HepG2 (cell line): ENCODE data around the gene ACBD6. TPM values are rescaled to one million over a fixed set of nuclear protein-coding genes. Genes with fewer than 3 reads are reported as not detected.

ENCODE experiments used
- ATAC-seq: fragments of 200-7000 bp; cut with Tn5 transposase; 3 replicates; pipeline ENCODE4 v1.9.1; 2020; ENCODE audit warnings: mild to moderate bottlenecking, moderate library complexity
- BruUV-seq: library from RNA; stranded (reverse); fragments of 400-500 nt; replicated peaks from 2 replicates; lab custom pipeline; 2021; lab: Mats Ljungman, UMichigan
- CTCF ChIA-PET: fragments of 300-600 bp; formaldehyde crosslinking; extraction: SDS; loops from one replicate; lab custom pipeline; 2021; ENCODE audit warnings: low total read pairs, inconsistent platforms, low intra/inter-chr PET ratio; lab: Yijun Ruan, JAX
- POLR2A ChIA-PET: fragments of 350-600 bp; sonication (Branson Sonifier 250); formaldehyde crosslinking; loops from one replicate; lab custom pipeline; 2020; ENCODE audit warnings: antibody characterized with exemption, inconsistent platforms; lab: Yijun Ruan, JAX
- DNase-seq: peaks from one replicate; pipeline ENCODE4 v3.0.0-alpha.2; 2015; ENCODE audit warnings: low spot score
- FAIRE-seq: peaks from 3 replicates; lab custom pipeline; 2011; peaks lifted over from hg19 to GRCh38; lab: Jason Lieb, UNC
- H2AFZ ChIP-seq: one replicate; pipeline ENCODE4 v1.6.1; 2011; ENCODE audit warnings: low read length, inconsistent platforms
- H3K27ac ChIP-seq: fragments of 300-600 bp; 3 replicates; pipeline ENCODE4 v1.8.0; 2011; ENCODE audit warnings: mixed run types, mild to moderate bottlenecking, mixed read lengths, low read length, inconsistent platforms; ENCODE audit not compliant: insufficient read depth; ENCODE audit errors: extremely low read length
- H3K27me3 ChIP-seq, 2 experiments: fragments of 200-600 bp in 1 of 2; 2 replicates in 1 of 2; 3 replicates in 1 of 2; pipeline versions ENCODE4 v1.6.0 to v1.8.0; 2011; ENCODE audit warnings: low read length in 2 of 2, mild to moderate bottlenecking in 2 of 2, moderate library complexity in 2 of 2, inconsistent platforms in 1 of 2; ENCODE audit not compliant: insufficient read depth in 2 of 2, control insufficient read depth in 1 of 2
- H3K36me3 ChIP-seq, 2 experiments: fragments of 200-600 bp in 1 of 2; replicated peaks in 1 of 2; 2 replicates in 1 of 2; 3 replicates in 1 of 2; pipeline versions ENCODE4 v1.5.1 to v1.8.0; 2011; ENCODE audit warnings: low read length in 2 of 2, inconsistent platforms in 1 of 2; ENCODE audit not compliant: insufficient read depth in 2 of 2, control insufficient read depth in 1 of 2
- H3K4me1 ChIP-seq: 2 replicates; pipeline ENCODE4 v1.5.1; 2012; ENCODE audit warnings: low read length, inconsistent platforms; ENCODE audit not compliant: insufficient read depth
- H3K4me2 ChIP-seq: 2 replicates; pipeline ENCODE4 v1.6.0; 2011; ENCODE audit warnings: low read depth, low read length, inconsistent platforms
- H3K4me3 ChIP-seq, 3 experiments: fragments of 200-600 bp in 1 of 3; sonication (generic), shearing (Covaris generic) in 1 of 3; replicated peaks in 1 of 3; 2 replicates each; pipeline ENCODE4 v1.5.1; 2011 to 2016; ENCODE audit warnings: low read length in 3 of 3, inconsistent platforms in 2 of 3, low read depth in 2 of 3, mild to moderate bottlenecking in 2 of 3, control low read depth in 1 of 3, mixed read lengths in 1 of 3; ENCODE audit not compliant: insufficient read depth in 1 of 3
- H3K79me2 ChIP-seq: one replicate; pipeline ENCODE4 v1.6.1; 2011; ENCODE audit warnings: low read length, inconsistent platforms; ENCODE audit not compliant: insufficient read depth
- H3K9ac ChIP-seq: 2 replicates; pipeline ENCODE4 v1.6.0; 2011; ENCODE audit warnings: mild to moderate bottlenecking, low read depth, low read length, inconsistent platforms; ENCODE audit not compliant: insufficient read depth
- H3K9me3 ChIP-seq: 2 replicates; pipeline ENCODE4 v1.5.1; 2012; ENCODE audit warnings: mild to moderate bottlenecking, low read length
- H4K20me1 ChIP-seq: 2 replicates; pipeline ENCODE4 v1.6.0; 2011; ENCODE audit warnings: inconsistent platforms, mild to moderate bottlenecking, low read length, moderate library complexity; ENCODE audit not compliant: insufficient read depth
- BCLAF1 ChIP-seq: fragments of 450-650 bp; IDR thresholded peaks from 2 replicates; pipeline ENCODE4 v1.6.1; 2017; ENCODE audit warnings: mild to moderate bottlenecking
- CENPT ChIP-seq: sonication (generic); formaldehyde crosslinking; IDR thresholded peaks from 2 replicates; pipeline ENCODE4 v1.8.0; 2022; ENCODE audit warnings: low read depth, mild to moderate bottlenecking, moderate library complexity, missing genetic modification reagents
- LCORL ChIP-seq, 2 experiments: fragments of 450-650 bp in 1 of 2; sonication (generic) in 1 of 2; formaldehyde crosslinking in 1 of 2; IDR thresholded peaks; 2 replicates each; pipeline versions ENCODE4 v1.5.0 to v1.6.1; 2017 to 2020; ENCODE audit warnings: antibody characterized with exemption in 1 of 2, missing genetic modification reagents in 1 of 2
- ZBTB37 ChIP-seq: sonication (generic); formaldehyde crosslinking; IDR thresholded peaks from 2 replicates; pipeline ENCODE4 v1.4.0; 2020; ENCODE audit warnings: mild to moderate bottlenecking, missing genetic modification reagents
- ZKSCAN8 ChIP-seq: IDR thresholded peaks from 2 replicates; pipeline ENCODE4 v1.6.1; 2016; ENCODE audit warnings: borderline replicate concordance, missing genetic modification reagents, missing compliant biosample characterization
- WGBS: methylation state at CpG from one replicate; pipeline ENCODE4 v1.1.6; 2017; ENCODE audit warnings: low lambda C conversion rate; 5-methylcytosine and 5-hydroxymethylcytosine counted together
- in situ Hi-C: cut with HindIII; loops from 2 replicates; pipeline ENCODE4 v1.10.0; 2017; ENCODE audit warnings: low pct_unique_long_range_greater_than_20kb; ENCODE audit not compliant: extremely low pct_ligation_motif_present
- intact Hi-C: fragments of 100-400 bp; cut with micrococcal nuclease; formaldehyde crosslinking; loops from one replicate; pipeline ENCODE4 v1.10.0; 2022; ENCODE audit not compliant: unreplicated experiment
- polyA plus RNA-seq, 8 experiments: library from polyadenylated mRNA; depleted of rRNA in 3 of 8; stranded (reverse) in 7 of 8; unstranded in 1 of 8; fragments of >200 nt; fragmentation: Illumina TruSeq in 4 of 8; extraction: Trizol in 4 of 8; gene quantifications; 2 replicates each; pipeline versions ENCODE4 v1.2.1 to v1.2.3, GENCODE V29; 2011 to 2016; ENCODE audit warnings: low read depth in 4 of 8, missing spikeins in 1 of 8, mixed read lengths in 1 of 8; ENCODE audit not compliant: insufficient read depth in 1 of 8
- total RNA-seq, 5 experiments: library from RNA; depleted of rRNA; stranded (reverse); fragments of >200 nt; fragmentation: Illumina TruSeq; extraction: Trizol; gene quantifications; 2 replicates each; pipeline ENCODE4 v1.2.3, GENCODE V29; 2016; ENCODE audit warnings: low read depth in 1 of 5

Gene ACBD6
- total and polyA plus RNA-seq, 2 of the 13 experiments (the other 11 are each of a cell fraction or from before 2014, with no cell fraction given), result 33.5 to 47.2 TPM

GRCh38 chr1:180497826-180498225 lies 4.6 kb downstream of the ACBD6 start:
- POLR2A ChIA-PET, result no interaction called here
- no peak for DNase-seq
- H3K79me2 ChIP-seq, result peaks cover 31% of the 10 kb centered on the region
- CTCF ChIA-PET, result no interaction called here
- no peak overlapping the region for H3K27ac ChIP-seq
- peaks cover 0 to 27% of the 10 kb centered on the region in 2 experiments; a peak in 2 of 5 replicates for H3K36me3 ChIP-seq
- no peak overlapping the region for H3K4me3 ChIP-seq
- no peaks in the 10 kb centered on the region; a peak in 1 of 5 replicates for H3K27me3 ChIP-seq
- peaks cover 41% of the 10 kb centered on the region for H3K4me1 ChIP-seq
- FAIRE-seq, result no peak
- H4K20me1 ChIP-seq, result no peaks in the 10 kb centered on the region
- H2AFZ ChIP-seq, result no peak overlapping the region
- ATAC-seq, result no peak
- in situ Hi-C loops, result no loop called here
- no peak overlapping the region for H3K4me2 ChIP-seq
- 97% methylated on average over 3 of the region's 3 CpGs for WGBS
- BruUV-seq, result no TSS peak
- H3K9ac ChIP-seq, result no peak overlapping the region
- H3K9me3 ChIP-seq, result no peaks in the 10 kb centered on the region
- TF ChIP-seq BCLAF1 (no peak), ZKSCAN8 (CRISPR knock-in tag) (no peak), ZBTB37 (CRISPR knock-in tag) (no peak), CENPT (CRISPR knock-in tag) (no peak), LCORL (IDR thresholded peaks at IDR 0.05) (no peak), LCORL (CRISPR knock-in tag; IDR thresholded peaks at IDR 0.05) (no peak)
- intact Hi-C loops, result no loop called here
